ENCODE data around the gene RNF212B. TPM values are rescaled to one million over a fixed set of nuclear protein-coding genes. Genes with fewer than 3 reads are reported as not detected.

The RNF212B gene
- total and polyA plus RNA-seq, 2 donors (not counting 3 experiments of a cell fraction or from before 2014, with no cell fraction given): not detected

DNA sequence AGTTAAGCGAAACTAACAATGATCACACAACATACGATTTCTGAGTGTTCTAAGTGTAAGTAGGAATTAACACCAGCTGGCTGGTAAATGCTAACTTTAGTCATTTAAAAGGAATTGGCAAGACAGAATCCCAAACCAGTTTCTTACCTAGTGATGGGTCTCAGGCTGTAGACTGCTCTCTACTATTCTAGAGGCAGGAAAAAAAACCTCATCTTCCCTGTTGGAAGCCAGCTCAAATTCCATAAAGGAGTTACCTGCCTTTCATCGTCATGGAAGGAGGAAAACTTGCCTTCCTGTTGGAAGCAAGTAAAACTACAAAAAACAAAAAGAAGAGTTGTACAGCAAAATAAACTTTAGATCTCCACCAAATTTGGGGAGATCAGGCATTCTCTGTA is 30.6 kb upstream of the RNF212B start:
- H3K4me2 ChIP-seq (ENCODE audit: insufficient read depth, low read length): no peak overlapping the region
- no peak overlapping the region for H2AFZ ChIP-seq (ENCODE audit: low read depth, low read length)
- H3K79me2 ChIP-seq (ENCODE audit: control insufficient read depth, insufficient read depth, low read length): no peaks in the 10 kb centered on the region
- intact Hi-C loops (cut with micrococcal nuclease) (no loop called here), dilution Hi-C loops (cut with MboI; ENCODE audit: extremely low pct_ligation_motif_present, low sequenced_read_pairs) (no loop called here)
- TF ChIP-seq, protein P1, sequence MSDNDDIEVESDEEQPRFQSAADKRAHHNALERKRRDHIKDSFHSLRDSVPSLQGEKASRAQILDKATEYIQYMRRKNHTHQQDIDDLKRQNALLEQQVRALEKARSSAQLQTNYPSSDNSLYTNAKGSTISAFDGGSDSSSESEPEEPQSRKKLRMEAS (IDR thresholded peaks at IDR 0.05; ENCODE audit: insufficient read depth, insufficient read length): no peak
- TF ChIP-seq MYC (IDR thresholded peaks at IDR 0.05; ENCODE audit: low read depth, low read length): no peak
- no peak for TF ChIP-seq GATA2 (IDR thresholded peaks at IDR 0.05; ENCODE audit: insufficient read depth, insufficient read length, low read depth, low read length)
- no peak for TF ChIP-seq EZH2 (IDR thresholded peaks at IDR 0.05; ENCODE audit: borderline replicate concordance, low read depth, low read length, severe bottlenecking)
- no peaks in the 10 kb centered on the region for H3K9me3 ChIP-seq (replicated peaks; ENCODE audit: control insufficient read depth, insufficient read depth, low read length)
- no peak overlapping the region for H3K27ac ChIP-seq (ENCODE audit: insufficient read depth, low read depth, low read length)
- no peak overlapping the region for H3K9ac ChIP-seq (replicated peaks; ENCODE audit: extremely low read depth, insufficient read depth, low read length)
- no peak overlapping the region for H3K4me3 ChIP-seq (replicated peaks in 1 of 3; ENCODE audit: insufficient read depth in 1 of 3, low read depth in 1 of 3, low read length in 3 of 3)
- FAIRE-seq (no peak), DNase-seq (ENCODE audit: low read depth, low spot score) (no peak)
- H3K27me3 ChIP-seq (ENCODE audit: control insufficient read depth in 2 of 2, insufficient read depth in 2 of 2, low read length in 2 of 2): peaks cover 5 to 11% of the 10 kb centered on the region in 2 experiments
- H4K20me1 ChIP-seq (replicated peaks; ENCODE audit: control insufficient read depth, extremely low read depth, insufficient read depth, low read length): no peaks in the 10 kb centered on the region
- POLR2A ChIA-PET: no interaction called here
- no peaks in the 10 kb centered on the region for H3K4me1 ChIP-seq (ENCODE audit: control insufficient read depth, extremely low read depth, insufficient read depth, low read length)
- CTCF ChIA-PET: interaction anchor here (0.5 to 4.8 kb wide), 2 partner anchors 21 to 86 kb away, joined by 4 to 35 read pairs; no protein-coding TSS in a partner anchor
- H3K9me1 ChIP-seq (replicated peaks; ENCODE audit: control insufficient read depth, extremely low read depth, insufficient read depth, low read length): no peaks in the 10 kb centered on the region
- H3K36me3 ChIP-seq (ENCODE audit: control insufficient read depth in 2 of 2, extremely low read depth in 1 of 2, insufficient read depth in 2 of 2, low read length in 2 of 2): no peaks in the 10 kb centered on the region
- BruUV-seq (replicated peaks): no TSS peak

DNA sequence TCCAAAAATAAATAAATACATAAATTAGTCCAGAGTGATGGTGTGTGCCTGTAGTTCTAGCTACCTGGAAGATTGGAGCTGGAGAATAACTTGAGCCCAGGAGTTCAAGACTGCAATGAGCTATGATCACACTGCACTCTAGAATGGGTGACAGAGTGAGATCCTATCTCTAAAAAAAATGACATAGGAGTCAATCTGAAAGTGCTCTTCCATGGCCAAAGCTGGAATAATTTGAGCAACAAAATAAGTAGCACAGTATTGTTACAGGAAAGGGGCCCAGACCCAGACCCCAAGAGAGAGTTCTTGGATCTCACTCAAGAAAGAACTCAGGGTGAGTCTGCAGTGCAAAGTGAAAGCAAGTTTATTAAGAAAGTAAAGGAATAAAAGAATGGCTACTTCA is 29.4 kb upstream of the RNF212B start:
- TF ChIP-seq FOS (IDR thresholded peaks at IDR 0.05; ENCODE audit: borderline replicate concordance, insufficient read depth, low read length): no peak
- no peak for TF ChIP-seq EZH2 (IDR thresholded peaks at IDR 0.05; ENCODE audit: borderline replicate concordance, low read depth, low read length, severe bottlenecking)
- no peak for TF ChIP-seq GATA2 (IDR thresholded peaks at IDR 0.05; ENCODE audit: insufficient read depth, insufficient read length, low read depth, low read length)
- TF ChIP-seq, protein P1 (IDR thresholded peaks at IDR 0.05; ENCODE audit: insufficient read depth, insufficient read length): no peak
- TF ChIP-seq JUN (IDR thresholded peaks at IDR 0.05; ENCODE audit: borderline replicate concordance, insufficient read depth, insufficient read length, low read depth): no peak
- TF ChIP-seq, protein P2, sequence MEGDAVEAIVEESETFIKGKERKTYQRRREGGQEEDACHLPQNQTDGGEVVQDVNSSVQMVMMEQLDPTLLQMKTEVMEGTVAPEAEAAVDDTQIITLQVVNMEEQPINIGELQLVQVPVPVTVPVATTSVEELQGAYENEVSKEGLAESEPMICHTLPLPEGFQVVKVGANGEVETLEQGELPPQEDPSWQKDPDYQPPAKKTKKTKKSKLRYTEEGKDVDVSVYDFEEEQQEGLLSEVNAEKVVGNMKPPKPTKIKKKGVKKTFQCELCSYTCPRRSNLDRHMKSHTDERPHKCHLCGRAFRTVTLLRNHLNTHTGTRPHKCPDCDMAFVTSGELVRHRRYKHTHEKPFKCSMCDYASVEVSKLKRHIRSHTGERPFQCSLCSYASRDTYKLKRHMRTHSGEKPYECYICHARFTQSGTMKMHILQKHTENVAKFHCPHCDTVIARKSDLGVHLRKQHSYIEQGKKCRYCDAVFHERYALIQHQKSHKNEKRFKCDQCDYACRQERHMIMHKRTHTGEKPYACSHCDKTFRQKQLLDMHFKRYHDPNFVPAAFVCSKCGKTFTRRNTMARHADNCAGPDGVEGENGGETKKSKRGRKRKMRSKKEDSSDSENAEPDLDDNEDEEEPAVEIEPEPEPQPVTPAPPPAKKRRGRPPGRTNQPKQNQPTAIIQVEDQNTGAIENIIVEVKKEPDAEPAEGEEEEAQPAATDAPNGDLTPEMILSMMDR (IDR thresholded peaks at IDR 0.05; ENCODE audit: extremely low read depth in 1 of 2, insufficient read depth in 1 of 2, low read depth in 1 of 2, low read length in 2 of 2): no peak
- TF ChIP-seq POLR2A (IDR thresholded peaks at IDR 0.05; ENCODE audit: low read depth, low read length): no peak
- H2AFZ ChIP-seq (ENCODE audit: low read depth, low read length): no peak overlapping the region
- ChIA-PET CTCF (interaction anchor here (0.8 to 4.8 kb wide), 2 partner anchors 13 to 87 kb away, joined by 3 to 35 read pairs; no protein-coding TSS in a partner anchor), POLR2A (no interaction called here)
- H3K9me1 ChIP-seq (replicated peaks; ENCODE audit: control insufficient read depth, extremely low read depth, insufficient read depth, low read length): no peaks in the 10 kb centered on the region
- H3K36me3 ChIP-seq (ENCODE audit: control insufficient read depth in 2 of 2, extremely low read depth in 1 of 2, insufficient read depth in 2 of 2, low read length in 2 of 2): no peaks in the 10 kb centered on the region
- H3K4me1 ChIP-seq (ENCODE audit: control insufficient read depth, extremely low read depth, insufficient read depth, low read length): no peaks in the 10 kb centered on the region
- intact Hi-C loops (cut with micrococcal nuclease) (no loop called here), dilution Hi-C loops (cut with MboI; ENCODE audit: extremely low pct_ligation_motif_present, low sequenced_read_pairs) (no loop called here)
- no peaks in the 10 kb centered on the region for H4K20me1 ChIP-seq (replicated peaks; ENCODE audit: control insufficient read depth, extremely low read depth, insufficient read depth, low read length)
- no peak overlapping the region for H3K4me3 ChIP-seq (replicated peaks in 1 of 3; ENCODE audit: insufficient read depth in 1 of 3, low read depth in 1 of 3, low read length in 3 of 3)
- H3K79me2 ChIP-seq (ENCODE audit: control insufficient read depth, insufficient read depth, low read length): no peaks in the 10 kb centered on the region
- H3K9ac ChIP-seq (replicated peaks; ENCODE audit: extremely low read depth, insufficient read depth, low read length): no peak overlapping the region
- DNase-seq (ENCODE audit: low read depth, low spot score) (no peak), FAIRE-seq (no peak)
- no peak overlapping the region for H3K27ac ChIP-seq (ENCODE audit: insufficient read depth, low read depth, low read length)
- no TSS peak for BruUV-seq (replicated peaks)
- peaks cover 5 to 11% of the 10 kb centered on the region in 2 experiments for H3K27me3 ChIP-seq (ENCODE audit: control insufficient read depth in 2 of 2, insufficient read depth in 2 of 2, low read length in 2 of 2)
- no peaks in the 10 kb centered on the region for H3K9me3 ChIP-seq (replicated peaks; ENCODE audit: control insufficient read depth, insufficient read depth, low read length)
- H3K4me2 ChIP-seq (ENCODE audit: insufficient read depth, low read length): no peak overlapping the region

Measured in endothelial cell of umbilical vein (primary cell).